HepG2 (cell line): ENCODE results near the gene UBE2QL1. TPM values are rescaled to one million over a fixed set of nuclear protein-coding genes. Genes with fewer than 3 reads are reported as not detected.

Experiments
- ATAC-seq: fragments of 200-7000 bp; cut with Tn5 transposase; 3 replicates; pipeline ENCODE4 v1.9.1; 2020; ENCODE audit warnings: mild to moderate bottlenecking, moderate library complexity
- BruUV-seq: library from RNA; stranded (reverse); fragments of 400-500 nt; replicated peaks from 2 replicates; lab custom pipeline; 2021; lab: Mats Ljungman, UMichigan
- CTCF ChIA-PET: fragments of 300-600 bp; formaldehyde crosslinking; extraction: SDS; loops from one replicate; lab custom pipeline; 2021; ENCODE audit warnings: low total read pairs, inconsistent platforms, low intra/inter-chr PET ratio; lab: Yijun Ruan, JAX
- POLR2A ChIA-PET: fragments of 350-600 bp; sonication (Branson Sonifier 250); formaldehyde crosslinking; loops from one replicate; lab custom pipeline; 2020; ENCODE audit warnings: antibody characterized with exemption, inconsistent platforms; lab: Yijun Ruan, JAX
- DNase-seq: peaks from one replicate; pipeline ENCODE4 v3.0.0-alpha.2; 2015; ENCODE audit warnings: low spot score
- FAIRE-seq: peaks from 3 replicates; lab custom pipeline; 2011; peaks lifted over from hg19 to GRCh38; lab: Jason Lieb, UNC
- H2AFZ ChIP-seq: one replicate; pipeline ENCODE4 v1.6.1; 2011; ENCODE audit warnings: low read length, inconsistent platforms
- H3K27ac ChIP-seq: fragments of 300-600 bp; 3 replicates; pipeline ENCODE4 v1.8.0; 2011; ENCODE audit warnings: mixed run types, mild to moderate bottlenecking, mixed read lengths, low read length, inconsistent platforms; ENCODE audit not compliant: insufficient read depth; ENCODE audit errors: extremely low read length
- H3K27me3 ChIP-seq, 2 experiments: fragments of 200-600 bp in 1 of 2; 2 replicates in 1 of 2; 3 replicates in 1 of 2; pipeline versions ENCODE4 v1.6.0 to v1.8.0; 2011; ENCODE audit warnings: low read length in 2 of 2, mild to moderate bottlenecking in 2 of 2, moderate library complexity in 2 of 2, inconsistent platforms in 1 of 2; ENCODE audit not compliant: insufficient read depth in 2 of 2, control insufficient read depth in 1 of 2
- H3K36me3 ChIP-seq, 2 experiments: fragments of 200-600 bp in 1 of 2; replicated peaks in 1 of 2; 2 replicates in 1 of 2; 3 replicates in 1 of 2; pipeline versions ENCODE4 v1.5.1 to v1.8.0; 2011; ENCODE audit warnings: low read length in 2 of 2, inconsistent platforms in 1 of 2; ENCODE audit not compliant: insufficient read depth in 2 of 2, control insufficient read depth in 1 of 2
- H3K4me1 ChIP-seq: 2 replicates; pipeline ENCODE4 v1.5.1; 2012; ENCODE audit warnings: low read length, inconsistent platforms; ENCODE audit not compliant: insufficient read depth
- H3K4me2 ChIP-seq: 2 replicates; pipeline ENCODE4 v1.6.0; 2011; ENCODE audit warnings: low read depth, low read length, inconsistent platforms
- H3K4me3 ChIP-seq, 3 experiments: fragments of 200-600 bp in 1 of 3; sonication (generic), shearing (Covaris generic) in 1 of 3; replicated peaks in 1 of 3; 2 replicates each; pipeline ENCODE4 v1.5.1; 2011 to 2016; ENCODE audit warnings: low read length in 3 of 3, inconsistent platforms in 2 of 3, low read depth in 2 of 3, mild to moderate bottlenecking in 2 of 3, control low read depth in 1 of 3, mixed read lengths in 1 of 3; ENCODE audit not compliant: insufficient read depth in 1 of 3
- H3K79me2 ChIP-seq: one replicate; pipeline ENCODE4 v1.6.1; 2011; ENCODE audit warnings: low read length, inconsistent platforms; ENCODE audit not compliant: insufficient read depth
- H3K9ac ChIP-seq: 2 replicates; pipeline ENCODE4 v1.6.0; 2011; ENCODE audit warnings: mild to moderate bottlenecking, low read depth, low read length, inconsistent platforms; ENCODE audit not compliant: insufficient read depth
- H3K9me3 ChIP-seq: 2 replicates; pipeline ENCODE4 v1.5.1; 2012; ENCODE audit warnings: mild to moderate bottlenecking, low read length
- H4K20me1 ChIP-seq: 2 replicates; pipeline ENCODE4 v1.6.0; 2011; ENCODE audit warnings: inconsistent platforms, mild to moderate bottlenecking, low read length, moderate library complexity; ENCODE audit not compliant: insufficient read depth
- AKNA ChIP-seq: sonication (generic); formaldehyde crosslinking; IDR thresholded peaks from 2 replicates; pipeline ENCODE4 v1.4.0; 2020; ENCODE audit warnings: missing genetic modification reagents, borderline replicate concordance
- CENPBD1 ChIP-seq: sonication (generic); formaldehyde crosslinking; IDR thresholded peaks from 2 replicates; pipeline ENCODE4 v1.8.0; 2022; ENCODE audit warnings: missing genetic modification reagents, low read depth, mild to moderate bottlenecking, borderline replicate concordance
- JUND ChIP-seq: sonication (generic); formaldehyde crosslinking; IDR thresholded peaks from 2 replicates; pipeline ENCODE4 v1.8.0; 2022; ENCODE audit warnings: mild to moderate bottlenecking, missing genetic modification reagents
- MLXIP ChIP-seq: sonication (generic); formaldehyde crosslinking; IDR thresholded peaks from 2 replicates; pipeline ENCODE4 v1.9.0; 2021; ENCODE audit warnings: missing genetic modification reagents, borderline replicate concordance
- SP5 ChIP-seq: IDR thresholded peaks from 2 replicates; pipeline ENCODE4 v1.6.1; 2016; ENCODE audit warnings: low read depth, borderline replicate concordance
- TSC22D2 ChIP-seq: sonication (generic); formaldehyde crosslinking; IDR thresholded peaks from 2 replicates; pipeline ENCODE4 v1.5.1; 2020; ENCODE audit warnings: missing genetic modification reagents, mild to moderate bottlenecking, borderline replicate concordance
- ZNF788 ChIP-seq: sonication (generic); formaldehyde crosslinking; IDR thresholded peaks from 2 replicates; pipeline ENCODE4 v1.5.0; 2020; ENCODE audit warnings: mild to moderate bottlenecking, missing genetic modification reagents, borderline replicate concordance
- ZNF790 ChIP-seq: sonication (generic); formaldehyde crosslinking; IDR thresholded peaks from 2 replicates; pipeline ENCODE4 v1.8.0; 2022; ENCODE audit warnings: missing genetic modification reagents, mild to moderate bottlenecking, borderline replicate concordance
- WGBS: methylation state at CpG from one replicate; pipeline ENCODE4 v1.1.6; 2017; ENCODE audit warnings: low lambda C conversion rate; 5-methylcytosine and 5-hydroxymethylcytosine counted together
- in situ Hi-C: cut with HindIII; loops from 2 replicates; pipeline ENCODE4 v1.10.0; 2017; ENCODE audit warnings: low pct_unique_long_range_greater_than_20kb; ENCODE audit not compliant: extremely low pct_ligation_motif_present
- intact Hi-C: fragments of 100-400 bp; cut with micrococcal nuclease; formaldehyde crosslinking; loops from one replicate; pipeline ENCODE4 v1.10.0; 2022; ENCODE audit not compliant: unreplicated experiment
- polyA plus RNA-seq, 8 experiments: library from polyadenylated mRNA; depleted of rRNA in 3 of 8; stranded (reverse) in 7 of 8; unstranded in 1 of 8; fragments of >200 nt; fragmentation: Illumina TruSeq in 4 of 8; extraction: Trizol in 4 of 8; gene quantifications; 2 replicates each; pipeline versions ENCODE4 v1.2.1 to v1.2.3, GENCODE V29; 2011 to 2016; ENCODE audit warnings: low read depth in 4 of 8, missing spikeins in 1 of 8, mixed read lengths in 1 of 8; ENCODE audit not compliant: insufficient read depth in 1 of 8
- total RNA-seq, 5 experiments: library from RNA; depleted of rRNA; stranded (reverse); fragments of >200 nt; fragmentation: Illumina TruSeq; extraction: Trizol; gene quantifications; 2 replicates each; pipeline ENCODE4 v1.2.3, GENCODE V29; 2016; ENCODE audit warnings: low read depth in 1 of 5

UBE2QL1 gene
- total and polyA plus RNA-seq, 2 of the 13 experiments (the other 11 are each of a cell fraction or from before 2014, with no cell fraction given), result not detected

GRCh38 chr5:6482735-6483134 lies 34.1 kb downstream of the UBE2QL1 start:
- intact Hi-C loops, result no loop called here
- CTCF ChIA-PET, result no interaction called here
- no peak overlapping the region for H3K4me3 ChIP-seq
- no peak overlapping the region for H3K9ac ChIP-seq
- no peaks in the 10 kb centered on the region for H3K9me3 ChIP-seq
- ATAC-seq, result no peak
- in situ Hi-C loops, result no loop called here
- DNase-seq, result no peak
- peaks cover 0 to 8% of the 10 kb centered on the region in 2 experiments; a peak in 4 of 5 replicates for H3K27me3 ChIP-seq
- TF ChIP-seq JUND (CRISPR knock-in tag) (no peak), ZNF788 (no peak)
- H3K27ac ChIP-seq, result no peak overlapping the region
- 14% methylated on average over 4 of the region's 11 CpGs for WGBS
- FAIRE-seq, result no peak
- H3K4me1 ChIP-seq, result no peaks in the 10 kb centered on the region
- no peak overlapping the region for H2AFZ ChIP-seq
- POLR2A ChIA-PET, result no interaction called here
- no peak overlapping the region for H3K4me2 ChIP-seq
- H3K79me2 ChIP-seq, result no peaks in the 10 kb centered on the region
- no peaks in the 10 kb centered on the region for H4K20me1 ChIP-seq
- no TSS peak for BruUV-seq
- no peaks in the 10 kb centered on the region for H3K36me3 ChIP-seq

- no peak for DNase-seq
- CTCF ChIA-PET, result no interaction called here
- Histone ChIP-seq H3K27me3 (peaks cover 0 to 8% of the 10 kb centered on the region in 2 experiments; a peak in 4 of 5 replicates), H3K9ac (no peak overlapping the region), H3K4me1 (no peaks in the 10 kb centered on the region), H3K9me3 (no peaks in the 10 kb centered on the region), H3K79me2 (no peaks in the 10 kb centered on the region), H3K36me3 (no peaks in the 10 kb centered on the region), H3K27ac (no peak overlapping the region), H3K4me2 (no peak overlapping the region), H3K4me3 (no peak overlapping the region), H4K20me1 (no peaks in the 10 kb centered on the region), H2AFZ (no peak overlapping the region)
- no TSS peak for BruUV-seq
- WGBS, result 61% methylated on average over 4 of the region's 9 CpGs
- in situ Hi-C loops, result no loop called here
- no peak for FAIRE-seq
- intact Hi-C loops, result no loop called here
- POLR2A ChIA-PET, result no interaction called here
- no peak for ATAC-seq
- TF ChIP-seq AKNA (CRISPR knock-in tag) (no peak), SP5 (CRISPR knock-in tag) (no peak), TSC22D2 (no peak), MLXIP (CRISPR knock-in tag) (no peak), ZNF790 (no peak), CENPBD1 (CRISPR knock-in tag) (no peak)
Measured at GRCh38 chr5:6483880-6484382, 35.3 kb downstream of the UBE2QL1 start.
